CD14-positive monocyte (primary cell): ENCODE measurements around the gene PHLPP1. TPM values are rescaled to one million over a fixed set of nuclear protein-coding genes. Genes with fewer than 3 reads are reported as not detected.
A peak's percentile ranks its signal among the peaks of the same experiment; 100 is the strongest.

Source experiments
- DNase-seq, 3 donors: peaks; one replicate each; pipeline ENCODE4 v3.0.0-alpha.2; 2011 to 2022
- H2AFZ ChIP-seq: 2 replicates; pipeline ENCODE4 v1.6.0; 2012; ENCODE audit warnings: mild to moderate bottlenecking, low read depth, low read length, inconsistent platforms; ENCODE audit not compliant: insufficient read depth, poor library complexity, severe bottlenecking
- H3K27ac ChIP-seq, 2 donors: 1 replicate in 1 of 2; 2 replicates in 1 of 2; pipeline ENCODE4 v1.5.1; 2012 to 2013; ENCODE audit warnings: low read length in 2 of 2, control low read depth in 1 of 2, inconsistent platforms in 1 of 2, low read depth in 1 of 2, mild to moderate bottlenecking in 1 of 2
- H3K27me3 ChIP-seq, 2 donors: one replicate each; pipeline versions ENCODE4 v1.6.0 to v1.6.1; 2011 to 2013; ENCODE audit warnings: low read length in 2 of 2; ENCODE audit not compliant: control insufficient read depth in 2 of 2, insufficient read depth in 2 of 2
- H3K36me3 ChIP-seq, 2 donors: replicated peaks in 1 of 2; 1 replicate in 1 of 2; 2 replicates in 1 of 2; pipeline versions ENCODE4 v1.5.1 to v1.6.1; 2012 to 2013; ENCODE audit warnings: low read length in 2 of 2, control low read depth in 1 of 2, inconsistent platforms in 1 of 2, mild to moderate bottlenecking in 1 of 2; ENCODE audit not compliant: insufficient read depth in 2 of 2, control insufficient read depth in 1 of 2
- H3K4me1 ChIP-seq, 2 donors: 1 replicate in 1 of 2; 2 replicates in 1 of 2; pipeline versions ENCODE4 v1.5.1 to v1.6.1; 2012 to 2013; ENCODE audit warnings: low read length in 2 of 2, control low read depth in 1 of 2, inconsistent platforms in 1 of 2, mild to moderate bottlenecking in 1 of 2, moderate library complexity in 1 of 2; ENCODE audit not compliant: insufficient read depth in 2 of 2, control insufficient read depth in 1 of 2
- H3K4me2 ChIP-seq: replicated peaks from 2 replicates; pipeline ENCODE3; 2012; ENCODE audit warnings: low read length, moderate library complexity, mild to moderate bottlenecking; ENCODE audit not compliant: poor library complexity, severe bottlenecking; ENCODE audit errors: extremely low read depth
- H3K4me3 ChIP-seq, 3 experiments: fragments of 200-600 bp in 1 of 3; sonication (generic) in 1 of 3; replicated peaks in 1 of 3; 1 replicate in 2 of 3; 2 replicates in 1 of 3; pipeline ENCODE4 v1.5.1; 2011 to 2013; ENCODE audit warnings: low read length in 3 of 3, mild to moderate bottlenecking in 3 of 3, control low read depth in 2 of 3, low read depth in 2 of 3, inconsistent platforms in 1 of 3, moderate library complexity in 1 of 3
- H3K79me2 ChIP-seq: 2 replicates; pipeline ENCODE4 v1.6.0; 2012; ENCODE audit warnings: mild to moderate bottlenecking, control low read depth, inconsistent platforms, low read length, moderate library complexity; ENCODE audit not compliant: insufficient read depth
- H3K9ac ChIP-seq: 2 replicates; pipeline ENCODE4 v1.6.0; 2017; ENCODE audit warnings: low read length, mild to moderate bottlenecking; ENCODE audit not compliant: insufficient read depth, poor library complexity, severe bottlenecking
- H3K9me3 ChIP-seq, 2 donors: replicated peaks in 1 of 2; 1 replicate in 1 of 2; 2 replicates in 1 of 2; pipeline versions ENCODE4 v1.5.1 to v1.6.1; 2012 to 2013; ENCODE audit warnings: low read length in 2 of 2, control low read depth in 1 of 2; ENCODE audit not compliant: control insufficient read depth in 1 of 2, insufficient read depth in 1 of 2
- H4K20me1 ChIP-seq: 2 replicates; pipeline ENCODE4 v1.6.0; 2012; ENCODE audit warnings: mild to moderate bottlenecking, low read length, control low read depth, moderate library complexity; ENCODE audit not compliant: insufficient read depth
- H3K27ac Mint-ChIP-seq, 7 donors: one replicate each; pipeline ENCODE4 v1.8.0; 2020; ENCODE audit warnings: mild to moderate bottlenecking in 7 of 7, mixed read lengths in 7 of 7, moderate library complexity in 6 of 7, inconsistent platforms in 2 of 7
- H3K27me3 Mint-ChIP-seq, 3 donors: one replicate each; pipeline ENCODE4 v1.8.0; 2021 to 2022; ENCODE audit warnings: low read depth in 3 of 3, mild to moderate bottlenecking in 3 of 3, mixed read lengths in 3 of 3, moderate library complexity in 3 of 3, inconsistent platforms in 1 of 3
- H3K36me3 Mint-ChIP-seq, 2 donors: one replicate each; pipeline ENCODE4 v1.8.0; 2020; ENCODE audit warnings: mixed read lengths in 2 of 2, inconsistent platforms in 1 of 2, mild to moderate bottlenecking in 1 of 2
- H3K4me1 Mint-ChIP-seq: one replicate; pipeline ENCODE4 v1.8.0; 2020; ENCODE audit warnings: mild to moderate bottlenecking, mixed read lengths
- H3K4me3 Mint-ChIP-seq, 2 donors: one replicate each; pipeline ENCODE4 v1.8.0; 2020; ENCODE audit warnings: mild to moderate bottlenecking in 2 of 2, mixed read lengths in 2 of 2, moderate library complexity in 1 of 2
- H3K9me3 Mint-ChIP-seq, 7 donors: one replicate each; pipeline ENCODE4 v1.8.0; 2020 to 2022; ENCODE audit warnings: mixed read lengths in 7 of 7, mild to moderate bottlenecking in 6 of 7, moderate library complexity in 6 of 7, inconsistent platforms in 2 of 7
- WGBS: methylation state at CpG from one replicate; pipeline ENCODE4 v1.1.5; 2013; ENCODE audit warnings: missing lambda C conversion rate; ENCODE audit not compliant: insufficient coverage; 5-methylcytosine and 5-hydroxymethylcytosine counted together
- intact Hi-C, 2 donors: fragments of 100-400 bp; cut with micrococcal nuclease; formaldehyde crosslinking; loops; one replicate each; pipeline versions ENCODE4 v1.15.0 to v1.15.1; 2023
- polyA plus RNA-seq, 3 donors: library from polyadenylated mRNA; depleted of rRNA in 1 of 3; unstranded in 2 of 3; stranded (reverse) in 1 of 3; fragments of 300-500 nt in 2 of 3; fragments of >200 nt in 1 of 3; fragmentation: Illumina TruSeq in 2 of 3; gene quantifications; 1 replicate in 2 of 3; 2 replicates in 1 of 3; pipeline ENCODE4 v1.2.3, GENCODE V29; 2012 to 2021
- TF ChIP-seq, protein P1 (sequence below): fragments of 200-600 bp; IDR thresholded peaks from one replicate; pipeline ENCODE4 v1.8.0; 2022; ENCODE audit warnings: antibody characterized with exemption, mild to moderate bottlenecking

PHLPP1 gene
- polyA plus RNA-seq, 3 donors, result 0.04 to 2.0 (median 0.55) TPM

DNA sequence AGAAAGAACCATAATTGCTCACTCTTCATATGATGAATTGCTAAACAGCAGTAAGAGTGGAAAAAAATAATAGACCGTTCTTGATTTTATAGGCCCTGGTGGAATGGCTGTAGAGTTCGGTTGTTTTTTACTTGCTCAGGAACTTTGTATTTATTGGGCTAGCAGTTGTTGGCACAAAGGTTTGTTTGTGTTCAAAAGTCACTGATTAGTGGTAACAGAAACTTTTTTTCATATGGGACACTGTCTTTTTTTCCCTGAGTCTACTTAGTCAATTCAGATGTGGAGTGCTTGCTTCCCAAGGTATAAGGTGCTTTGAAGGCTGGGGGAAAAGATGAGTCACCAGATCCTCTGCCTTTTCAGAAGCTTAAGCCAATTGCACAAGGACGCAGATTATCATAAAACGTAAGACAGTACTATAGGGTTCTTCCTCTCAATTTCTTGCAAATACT is 25.8 kb downstream of the PHLPP1 start:
- no CpG with 5 or more reads among the region's 4 CpGs for WGBS
- Histone ChIP-seq H3K9ac (no peak overlapping the region), H3K36me3 (no peaks in the 10 kb centered on the region), H3K4me3 (no peak overlapping the region), H3K27me3 (no peaks in the 10 kb centered on the region), H3K9me3 (no peaks in the 10 kb centered on the region), H3K27ac (no peak overlapping the region), H3K4me1 (no peaks in the 10 kb centered on the region), H3K4me2 (no peak overlapping the region), H2AFZ (no peak overlapping the region), H4K20me1 (no peaks in the 10 kb centered on the region), H3K79me2 (peaks cover 29% of the 10 kb centered on the region)
- H3K36me3 Mint-ChIP-seq, result peaks cover 0 to 3% of the 10 kb centered on the region in 2 donors
- no peak overlapping the region for H3K4me3 Mint-ChIP-seq
- H3K9me3 Mint-ChIP-seq, result peaks cover 0 to 3% (median 0%) of the 10 kb centered on the region in 7 donors
- TF ChIP-seq, protein P1, sequence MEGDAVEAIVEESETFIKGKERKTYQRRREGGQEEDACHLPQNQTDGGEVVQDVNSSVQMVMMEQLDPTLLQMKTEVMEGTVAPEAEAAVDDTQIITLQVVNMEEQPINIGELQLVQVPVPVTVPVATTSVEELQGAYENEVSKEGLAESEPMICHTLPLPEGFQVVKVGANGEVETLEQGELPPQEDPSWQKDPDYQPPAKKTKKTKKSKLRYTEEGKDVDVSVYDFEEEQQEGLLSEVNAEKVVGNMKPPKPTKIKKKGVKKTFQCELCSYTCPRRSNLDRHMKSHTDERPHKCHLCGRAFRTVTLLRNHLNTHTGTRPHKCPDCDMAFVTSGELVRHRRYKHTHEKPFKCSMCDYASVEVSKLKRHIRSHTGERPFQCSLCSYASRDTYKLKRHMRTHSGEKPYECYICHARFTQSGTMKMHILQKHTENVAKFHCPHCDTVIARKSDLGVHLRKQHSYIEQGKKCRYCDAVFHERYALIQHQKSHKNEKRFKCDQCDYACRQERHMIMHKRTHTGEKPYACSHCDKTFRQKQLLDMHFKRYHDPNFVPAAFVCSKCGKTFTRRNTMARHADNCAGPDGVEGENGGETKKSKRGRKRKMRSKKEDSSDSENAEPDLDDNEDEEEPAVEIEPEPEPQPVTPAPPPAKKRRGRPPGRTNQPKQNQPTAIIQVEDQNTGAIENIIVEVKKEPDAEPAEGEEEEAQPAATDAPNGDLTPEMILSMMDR, result no peak
- peaks cover 0 to 5% (median 0%) of the 10 kb centered on the region in 3 donors for H3K27me3 Mint-ChIP-seq
- peaks cover 8% of the 10 kb centered on the region for H3K4me1 Mint-ChIP-seq
- peak in 1 of 3 donors; percentile 49 for DNase-seq
- intact Hi-C loops, result no loop called here
- peak overlapping the region in 1 of 7 donors; percentile 5 for H3K27ac Mint-ChIP-seq

DNA sequence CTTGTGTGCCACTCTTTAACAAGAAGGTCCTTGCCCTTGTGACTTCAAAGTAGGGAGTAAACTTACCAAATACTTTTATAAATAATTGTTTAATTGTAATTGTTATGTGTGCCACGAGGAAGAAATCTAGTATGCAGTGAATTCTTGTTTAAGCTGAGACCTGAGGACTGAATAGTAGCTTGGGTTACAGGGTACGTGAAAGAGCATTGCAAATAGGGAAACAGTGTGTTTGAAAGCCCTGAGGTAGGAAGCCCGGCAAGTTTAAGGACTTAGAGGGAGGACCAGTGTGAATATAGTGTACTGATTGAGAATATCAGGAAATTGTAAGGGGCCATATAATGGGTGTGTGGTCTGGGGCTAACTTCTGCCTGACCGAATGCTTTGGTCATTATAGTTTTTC is 26.2 kb downstream of the PHLPP1 start:
- TF ChIP-seq, protein P1, result no peak
- no peaks in the 10 kb centered on the region for H3K27me3 ChIP-seq
- H4K20me1 ChIP-seq, result no peaks in the 10 kb centered on the region
- 80% methylated on average over 3 of the region's 4 CpGs for WGBS
- peaks cover 0 to 4% (median 0%) of the 10 kb centered on the region in 3 donors for H3K27me3 Mint-ChIP-seq
- no peak overlapping the region for H3K4me3 ChIP-seq
- no peak for DNase-seq
- H3K36me3 ChIP-seq, result no peaks in the 10 kb centered on the region
- no peak overlapping the region for H2AFZ ChIP-seq
- no peak overlapping the region for H3K4me2 ChIP-seq
- intact Hi-C loops, result no loop called here
- no peak overlapping the region for H3K9ac ChIP-seq
- peaks cover 6% of the 10 kb centered on the region for H3K4me1 Mint-ChIP-seq
- H3K79me2 ChIP-seq, result peaks cover 25% of the 10 kb centered on the region
- H3K27ac ChIP-seq, result no peak overlapping the region
- H3K4me3 Mint-ChIP-seq, result no peak overlapping the region
- H3K9me3 Mint-ChIP-seq, result peaks cover 0 to 3% (median 0%) of the 10 kb centered on the region in 7 donors
- no peaks in the 10 kb centered on the region for H3K4me1 ChIP-seq
- H3K27ac Mint-ChIP-seq, result peak overlapping the region in 3 of 7 donors; percentile 13 to 53 (median 44)
- peaks cover 0 to 3% of the 10 kb centered on the region in 2 donors for H3K36me3 Mint-ChIP-seq
- no peaks in the 10 kb centered on the region for H3K9me3 ChIP-seq
